ENCODE measurements around the gene ALDH1L1. TPM values are rescaled to one million over a fixed set of nuclear protein-coding genes. Genes with fewer than 3 reads are reported as not detected.

ALDH1L1 gene
- total RNA-seq, 2 experiments from 2014 or later = 0.05 to 0.18 TPM

- no peak for ATAC-seq
- intact Hi-C loops (cut with DNase I, micrococcal nuclease) = no loop called here
- no peak for DNase-seq
- Mint-ChIP-seq H3K9me3 (ENCODE audit: low read depth) (no peaks in the 10 kb centered on the region), H3K36me3 (ENCODE audit: low read depth) (no peaks in the 10 kb centered on the region), H3K27ac (peak overlapping the region; percentile 58), H3K4me1 (no peaks in the 10 kb centered on the region), H3K27me3 (peaks cover 2% of the 10 kb centered on the region), H3K4me3 (no peak overlapping the region)
- ChIA-PET CTCF (no interaction called here), POLR2A (no interaction called here)
Observed at GRCh38 chr3:126159476-126159875, 20.9 kb downstream of the ALDH1L1 start.

- ATAC-seq (no peak), DNase-seq (no peak)
- Mint-ChIP-seq H3K27ac (peak overlapping the region; percentile 58), H3K36me3 (ENCODE audit: low read depth) (no peaks in the 10 kb centered on the region), H3K4me3 (no peak overlapping the region), H3K9me3 (ENCODE audit: low read depth) (no peaks in the 10 kb centered on the region), H3K27me3 (peaks cover 2% of the 10 kb centered on the region), H3K4me1 (no peaks in the 10 kb centered on the region)
- ChIA-PET POLR2A (no interaction called here), CTCF (interaction anchor here (0.8 kb wide), 1 partner anchor 207 kb away, joined by 3 read pairs; no protein-coding TSS in a partner anchor)
- intact Hi-C loops (cut with DNase I, micrococcal nuclease) = no loop called here
Observed at GRCh38 chr3:126158912-126159454, 21.4 kb downstream of the ALDH1L1 start.

- Mint-ChIP-seq H3K27me3 (no peaks in the 10 kb centered on the region), H3K4me1 (no peaks in the 10 kb centered on the region), H3K27ac (no peak overlapping the region), H3K4me3 (no peak overlapping the region), H3K9me3 (ENCODE audit: low read depth) (no peaks in the 10 kb centered on the region), H3K36me3 (ENCODE audit: low read depth) (no peaks in the 10 kb centered on the region)
- DNase-seq (no peak), ATAC-seq (no peak)
- ChIA-PET POLR2A (no interaction called here), CTCF (interaction anchor here (0.8 kb wide), 1 partner anchor 206 kb away, joined by 3 read pairs; no protein-coding TSS in a partner anchor)
- intact Hi-C loops (cut with DNase I, micrococcal nuclease) = no loop called here
Observed at GRCh38 chr3:126158016-126158911, 22.1 kb downstream of the ALDH1L1 start.

GRCh38 chr3:126157083-126157768, 23.2 kb downstream of the ALDH1L1 start:
- DNase-seq (no peak), ATAC-seq (no peak)
- ChIA-PET CTCF (interaction anchor here (0.6 to 1.9 kb wide), 5 partner anchors 9 to 459 kb away, joined by 3 to 5 read pairs (median 4); no protein-coding TSS in a partner anchor), POLR2A (no interaction called here)
- Mint-ChIP-seq H3K36me3 (ENCODE audit: low read depth) (no peaks in the 10 kb centered on the region), H3K4me3 (no peak overlapping the region), H3K9me3 (ENCODE audit: low read depth) (no peaks in the 10 kb centered on the region), H3K4me1 (no peaks in the 10 kb centered on the region), H3K27ac (no peak overlapping the region), H3K27me3 (peaks cover under 1% of the 10 kb centered on the region)
- intact Hi-C loops (cut with DNase I, micrococcal nuclease) = no loop called here

GRCh38 chr3:126156468-126156867, 23.9 kb downstream of the ALDH1L1 start:
- peak; percentile 20 for DNase-seq

GRCh38 chr3:126155819-126156218, 24.6 kb downstream of the ALDH1L1 start:
- no peaks in the 10 kb centered on the region for H3K36me3 Mint-ChIP-seq (ENCODE audit: low read depth)
- ChIA-PET POLR2A (no interaction called here), CTCF (interaction anchor here (1.9 kb wide), 1 partner anchor 42 kb away, joined by 5 read pairs; no protein-coding TSS in a partner anchor)
- ATAC-seq (no peak), DNase-seq (no peak)
- H3K27ac Mint-ChIP-seq = no peak overlapping the region
- intact Hi-C loops (cut with DNase I, micrococcal nuclease) = no loop called here
- no peaks in the 10 kb centered on the region for H3K9me3 Mint-ChIP-seq (ENCODE audit: low read depth)
- H3K4me3 Mint-ChIP-seq = no peak overlapping the region
- H3K4me1 Mint-ChIP-seq = no peaks in the 10 kb centered on the region
- H3K27me3 Mint-ChIP-seq = peaks cover 2% of the 10 kb centered on the region

More at GRCh38 chr3:126156468-126156867, 23.9 kb downstream of the ALDH1L1 start:
- intact Hi-C loops (cut with DNase I, micrococcal nuclease) = no loop called here
- Mint-ChIP-seq H3K4me3 (no peak overlapping the region), H3K4me1 (no peaks in the 10 kb centered on the region), H3K27ac (no peak overlapping the region), H3K36me3 (ENCODE audit: low read depth) (no peaks in the 10 kb centered on the region), H3K27me3 (peaks cover 2% of the 10 kb centered on the region), H3K9me3 (ENCODE audit: low read depth) (no peaks in the 10 kb centered on the region)
- CTCF ChIA-PET = interaction anchor here (0.6 to 1.9 kb wide), 5 partner anchors 8 to 460 kb away, joined by 3 to 5 read pairs (median 3); no protein-coding TSS in a partner anchor
- no peak for ATAC-seq
- POLR2A ChIA-PET = no interaction called here

GRCh38 chr3:126155280-126155640, 25.1 kb downstream of the ALDH1L1 start:
- DNase-seq (no peak), ATAC-seq (no peak)
- no peaks in the 10 kb centered on the region for H3K9me3 Mint-ChIP-seq (ENCODE audit: low read depth)
- POLR2A ChIA-PET = no interaction called here
- H3K4me1 Mint-ChIP-seq = no peaks in the 10 kb centered on the region
- no peaks in the 10 kb centered on the region for H3K36me3 Mint-ChIP-seq (ENCODE audit: low read depth)
- intact Hi-C loops (cut with DNase I, micrococcal nuclease) = no loop called here
- CTCF ChIA-PET = no interaction called here
- H3K27me3 Mint-ChIP-seq = peaks cover 2% of the 10 kb centered on the region
- no peak overlapping the region for H3K27ac Mint-ChIP-seq
- no peak overlapping the region for H3K4me3 Mint-ChIP-seq

- no peak overlapping the region for H3K27ac Mint-ChIP-seq
- H3K4me3 Mint-ChIP-seq = no peak overlapping the region
- intact Hi-C loops (cut with DNase I, micrococcal nuclease) = no loop called here
- no peak for ATAC-seq
- POLR2A ChIA-PET = no interaction called here
- CTCF ChIA-PET = interaction anchor here (0.7 kb wide), 1 partner anchor 883 kb away, joined by 3 read pairs; no protein-coding TSS in a partner anchor
- H3K9me3 Mint-ChIP-seq (ENCODE audit: low read depth) = no peaks in the 10 kb centered on the region
- H3K4me1 Mint-ChIP-seq = no peaks in the 10 kb centered on the region
- H3K27me3 Mint-ChIP-seq = peaks cover 2% of the 10 kb centered on the region
- DNase-seq = no peak
- H3K36me3 Mint-ChIP-seq (ENCODE audit: low read depth) = no peaks in the 10 kb centered on the region
Observed at GRCh38 chr3:126154391-126155279, 25.8 kb downstream of the ALDH1L1 start.

- H3K4me1 Mint-ChIP-seq = no peaks in the 10 kb centered on the region
- ChIA-PET CTCF (interaction anchor here (0.6 kb wide), 1 partner anchor 604 kb away, joined by 3 read pairs; no protein-coding TSS in a partner anchor), POLR2A (no interaction called here)
- no peak overlapping the region for H3K4me3 Mint-ChIP-seq
- DNase-seq (no peak), ATAC-seq (no peak)
- H3K9me3 Mint-ChIP-seq (ENCODE audit: low read depth) = no peaks in the 10 kb centered on the region
- peaks cover 2% of the 10 kb centered on the region for H3K27me3 Mint-ChIP-seq
- H3K27ac Mint-ChIP-seq = no peak overlapping the region
- intact Hi-C loops (cut with DNase I, micrococcal nuclease) = no loop called here
- H3K36me3 Mint-ChIP-seq (ENCODE audit: low read depth) = no peaks in the 10 kb centered on the region
Observed at GRCh38 chr3:126153695-126154360, 26.6 kb downstream of the ALDH1L1 start.

GRCh38 chr3:126152901-126153694, 27.3 kb downstream of the ALDH1L1 start:
- DNase-seq (no peak), ATAC-seq (no peak)
- peaks cover 2% of the 10 kb centered on the region for H3K27me3 Mint-ChIP-seq
- no peaks in the 10 kb centered on the region for H3K9me3 Mint-ChIP-seq (ENCODE audit: low read depth)
- intact Hi-C loops (cut with DNase I, micrococcal nuclease) = no loop called here
- CTCF ChIA-PET = interaction anchor here (0.6 kb wide), 1 partner anchor 604 kb away, joined by 3 read pairs; no protein-coding TSS in a partner anchor
- no peaks in the 10 kb centered on the region for H3K4me1 Mint-ChIP-seq
- POLR2A ChIA-PET = no interaction called here
- H3K4me3 Mint-ChIP-seq = no peak overlapping the region
- no peaks in the 10 kb centered on the region for H3K36me3 Mint-ChIP-seq (ENCODE audit: low read depth)
- H3K27ac Mint-ChIP-seq = no peak overlapping the region
